Bronchial epithelial cell (primary cell): ENCODE data around the gene NUP107. TPM values are rescaled to one million over a fixed set of nuclear protein-coding genes. Genes with fewer than 3 reads are reported as not detected.

ENCODE experiments used
- DNase-seq: peaks from one replicate; pipeline ENCODE4 v3.0.0-alpha.2; 2010; ENCODE audit warnings: low read depth
- FAIRE-seq: peaks from 2 replicates; lab custom pipeline; 2011; peaks lifted over from hg19 to GRCh38; lab: Jason Lieb, UNC
- H3K27me3 ChIP-seq: 2 replicates; pipeline ENCODE4 v1.5.1; 2011; ENCODE audit warnings: low read length; ENCODE audit not compliant: control insufficient read depth, insufficient read depth
- H3K36me3 ChIP-seq: 2 replicates; pipeline ENCODE4 v1.5.1; 2011; ENCODE audit warnings: low read length; ENCODE audit not compliant: control insufficient read depth, insufficient read depth
- H3K4me3 ChIP-seq: 2 replicates; pipeline ENCODE4 v1.5.1; 2011; ENCODE audit warnings: mild to moderate bottlenecking, low read depth, low read length, control low read depth
- total RNA-seq: library from RNA; depleted of rRNA; stranded (reverse); fragments of >200 nt; gene quantifications from 2 replicates; pipeline ENCODE4 v1.2.1, GENCODE V29; 2014
- TF ChIP-seq, protein P1 (sequence below): IDR thresholded peaks from 2 replicates; pipeline ENCODE4 v1.5.1; 2011; ENCODE audit warnings: mild to moderate bottlenecking, moderate library complexity, low read length, control low read depth, inconsistent platforms; ENCODE audit not compliant: insufficient read depth, severe bottlenecking

Gene NUP107
- total RNA-seq, 1 donor from 2014 or later = 28.7 TPM

DNA sequence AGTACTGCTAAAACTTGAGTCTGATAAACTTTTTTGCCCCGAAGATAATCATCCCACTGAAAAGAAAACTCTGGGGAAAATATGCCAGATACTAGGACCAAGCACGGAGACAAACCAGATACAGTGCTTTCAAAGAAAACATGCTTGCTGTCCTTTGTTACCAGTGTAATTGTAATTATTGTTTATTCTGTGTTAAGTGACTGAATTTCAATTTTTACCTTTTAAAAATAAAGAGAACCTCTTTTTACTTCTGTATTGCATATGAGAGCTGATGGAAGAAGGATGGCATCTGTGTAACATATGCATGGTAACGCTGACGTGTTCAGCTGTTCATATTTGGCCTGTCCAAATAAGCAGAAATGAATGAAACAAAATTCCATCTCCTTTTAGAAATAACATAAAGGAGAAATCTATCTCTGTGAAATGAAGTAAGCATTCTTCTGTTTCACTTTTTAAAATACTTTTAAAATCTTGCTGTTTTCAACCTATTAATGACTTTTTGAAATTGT lies 81.7 kb downstream of the NUP107 start:
- no peak for FAIRE-seq
- no peak for DNase-seq
- Histone ChIP-seq H3K36me3 (peaks cover 2% of the 10 kb centered on the region), H3K27me3 (no peaks in the 10 kb centered on the region), H3K4me3 (no peak overlapping the region)
- TF ChIP-seq, protein P1, sequence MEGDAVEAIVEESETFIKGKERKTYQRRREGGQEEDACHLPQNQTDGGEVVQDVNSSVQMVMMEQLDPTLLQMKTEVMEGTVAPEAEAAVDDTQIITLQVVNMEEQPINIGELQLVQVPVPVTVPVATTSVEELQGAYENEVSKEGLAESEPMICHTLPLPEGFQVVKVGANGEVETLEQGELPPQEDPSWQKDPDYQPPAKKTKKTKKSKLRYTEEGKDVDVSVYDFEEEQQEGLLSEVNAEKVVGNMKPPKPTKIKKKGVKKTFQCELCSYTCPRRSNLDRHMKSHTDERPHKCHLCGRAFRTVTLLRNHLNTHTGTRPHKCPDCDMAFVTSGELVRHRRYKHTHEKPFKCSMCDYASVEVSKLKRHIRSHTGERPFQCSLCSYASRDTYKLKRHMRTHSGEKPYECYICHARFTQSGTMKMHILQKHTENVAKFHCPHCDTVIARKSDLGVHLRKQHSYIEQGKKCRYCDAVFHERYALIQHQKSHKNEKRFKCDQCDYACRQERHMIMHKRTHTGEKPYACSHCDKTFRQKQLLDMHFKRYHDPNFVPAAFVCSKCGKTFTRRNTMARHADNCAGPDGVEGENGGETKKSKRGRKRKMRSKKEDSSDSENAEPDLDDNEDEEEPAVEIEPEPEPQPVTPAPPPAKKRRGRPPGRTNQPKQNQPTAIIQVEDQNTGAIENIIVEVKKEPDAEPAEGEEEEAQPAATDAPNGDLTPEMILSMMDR = no peak

DNA sequence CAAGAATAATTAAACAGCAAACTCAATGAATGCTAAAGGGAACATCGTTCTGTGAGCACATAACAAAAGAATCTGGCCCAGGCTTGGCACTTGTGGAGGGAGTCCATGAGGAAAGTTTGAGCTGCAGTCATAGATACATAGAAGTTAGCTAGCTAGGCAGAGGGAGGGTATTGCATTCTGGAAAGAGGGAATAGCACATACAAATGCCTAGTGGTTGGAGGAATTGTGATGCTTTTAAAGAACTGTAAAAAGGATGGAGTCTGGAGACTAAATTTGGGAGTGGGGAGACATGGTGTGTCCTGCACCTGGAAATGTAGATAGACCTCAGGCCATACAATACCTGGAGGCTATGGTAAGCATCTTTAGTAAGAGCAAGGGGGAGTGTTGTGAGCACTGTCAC lies 83.2 kb downstream of the NUP107 start:
- no peaks in the 10 kb centered on the region for H3K27me3 ChIP-seq
- no peak for FAIRE-seq
- peaks cover 2% of the 10 kb centered on the region for H3K36me3 ChIP-seq
- no peak overlapping the region for H3K4me3 ChIP-seq
- no peak for DNase-seq
- TF ChIP-seq, protein P1 = no peak

DNA sequence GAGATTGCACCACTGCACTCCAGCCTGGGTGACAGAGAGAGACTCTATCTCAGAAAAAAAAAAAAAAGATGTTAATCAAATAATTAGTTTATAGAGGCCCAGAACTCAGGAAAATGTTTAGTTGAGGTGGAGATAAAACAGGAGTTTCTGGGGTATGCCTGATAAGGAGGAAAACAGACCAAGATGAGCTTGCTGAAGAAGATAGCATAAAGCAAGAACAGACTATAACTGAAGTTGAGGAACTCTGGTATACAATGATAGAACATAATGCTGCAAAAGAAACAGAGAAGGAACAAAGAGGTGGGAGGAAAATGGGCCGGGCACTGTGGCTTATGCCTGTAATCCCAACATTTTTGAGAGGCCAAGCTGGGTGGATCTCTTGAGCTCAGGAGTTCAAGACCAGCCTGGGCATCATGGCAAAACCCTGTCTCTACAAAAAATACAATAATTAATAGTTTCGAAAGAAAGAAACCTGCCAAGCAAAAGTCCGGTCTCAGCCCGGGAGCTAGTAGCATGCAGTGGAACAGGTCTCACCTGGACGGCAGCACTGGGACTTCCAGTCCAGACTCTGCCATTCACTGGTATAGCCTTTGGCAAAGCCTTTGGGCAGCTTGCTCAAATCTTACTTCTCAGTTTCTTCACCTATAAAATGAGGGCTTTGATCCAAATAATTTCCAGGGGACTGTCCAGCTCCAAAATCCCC lies 84.6 kb downstream of the NUP107 start:
- no peak overlapping the region for H3K4me3 ChIP-seq
- H3K27me3 ChIP-seq = no peaks in the 10 kb centered on the region
- DNase-seq (no peak), FAIRE-seq (no peak)
- H3K36me3 ChIP-seq = peaks cover 2% of the 10 kb centered on the region
- TF ChIP-seq, protein P1 = no peak

DNA sequence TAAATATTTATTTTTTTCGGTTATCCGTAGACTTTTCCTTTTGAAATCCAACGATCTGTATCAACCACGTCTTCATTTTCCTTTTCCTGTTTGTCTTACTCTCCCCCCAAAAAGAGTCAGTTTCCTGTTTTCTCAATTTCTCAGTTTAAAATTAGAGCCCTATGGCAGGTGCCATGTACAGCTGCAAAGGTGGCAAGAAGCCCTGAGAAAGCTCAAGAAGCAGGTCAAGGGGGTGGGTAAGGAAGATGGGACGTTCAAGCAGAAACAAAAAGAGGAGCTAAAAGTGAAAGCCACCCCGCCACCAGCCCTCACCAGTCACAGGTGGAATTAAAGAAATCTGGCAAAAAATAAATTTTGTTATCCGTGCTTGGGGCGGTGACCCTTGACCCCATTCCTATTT lies 85.9 kb downstream of the NUP107 start:
- Histone ChIP-seq H3K27me3 (no peaks in the 10 kb centered on the region), H3K36me3 (no peaks in the 10 kb centered on the region), H3K4me3 (no peak overlapping the region)
- FAIRE-seq (no peak), DNase-seq (no peak)
- TF ChIP-seq, protein P1 = no peak

DNA sequence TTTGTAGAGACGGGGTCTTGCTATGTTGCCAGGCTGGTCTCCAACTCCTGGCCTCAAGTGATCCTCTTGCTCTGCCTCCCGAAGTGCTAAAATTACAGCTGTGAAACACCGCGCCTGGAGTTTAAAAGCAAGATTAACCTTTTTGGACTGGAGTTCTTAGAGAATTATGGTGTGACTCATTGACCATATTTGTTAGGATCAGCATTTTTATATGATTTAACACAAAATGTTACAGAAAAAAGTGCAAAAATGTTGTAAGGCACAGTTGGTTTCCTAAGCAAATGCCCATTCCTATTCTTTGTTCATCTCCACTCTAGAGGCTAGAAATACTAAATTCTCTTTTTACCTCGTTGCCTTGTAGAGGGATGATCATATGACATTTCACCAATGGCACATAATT lies 86.8 kb downstream of the NUP107 start:
- no peak for DNase-seq
- Histone ChIP-seq H3K4me3 (no peak overlapping the region), H3K27me3 (no peaks in the 10 kb centered on the region), H3K36me3 (no peaks in the 10 kb centered on the region)
- TF ChIP-seq, protein P1 = no peak
- FAIRE-seq = no peak
